Measurements from ENCODE around the gene BANF1. TPM values are rescaled to one million over a fixed set of nuclear protein-coding genes. Genes with fewer than 3 reads are reported as not detected.
A peak's percentile ranks its signal among the peaks of the same experiment; 100 is the strongest.
"Not testable (repeated sequence)": the region's sequence is repeated elsewhere in the genome, so short reads cannot be mapped to it uniquely, and the experiment has no call there.

BANF1 gene
- total and polyA plus RNA-seq, 2 donors (not counting 3 experiments of a cell fraction or from before 2014, with no cell fraction given), result 269 to 376 TPM

- dilution Hi-C loops (cut with MboI; ENCODE audit: extremely low pct_ligation_motif_present, low sequenced_read_pairs), result no loop called here
- H3K79me2 ChIP-seq (ENCODE audit: control insufficient read depth, insufficient read depth, low read length), result no peaks in the 10 kb centered on the region
- intact Hi-C loops (cut with micrococcal nuclease), result loop anchor here (1.0 kb wide), 2 partner anchors 23 to 33 kb away; no protein-coding TSS in a partner anchor
- no peaks in the 10 kb centered on the region for H3K27me3 ChIP-seq (ENCODE audit: control insufficient read depth in 2 of 2, insufficient read depth in 2 of 2, low read length in 2 of 2)
- H3K27ac ChIP-seq (ENCODE audit: insufficient read depth, low read depth, low read length), result no peak overlapping the region
- CTCF ChIA-PET, result interaction anchor here (0.6 to 2.4 kb wide), 28 partner anchors 9 to 385 kb away, joined by 3 to 37 read pairs (median 6); partner anchors contain the start of genes BANF1, CCDC85B, CST6 and EIF1AD
- no peak overlapping the region for H3K4me3 ChIP-seq (replicated peaks in 1 of 3; ENCODE audit: insufficient read depth in 1 of 3, low read depth in 1 of 3, low read length in 3 of 3)
- peak; percentile 85 for FAIRE-seq
- H3K9me3 ChIP-seq (replicated peaks; ENCODE audit: control insufficient read depth, insufficient read depth, low read length), result no peaks in the 10 kb centered on the region
- no TSS peak for BruUV-seq (replicated peaks)
- H4K20me1 ChIP-seq (replicated peaks; ENCODE audit: control insufficient read depth, extremely low read depth, insufficient read depth, low read length), result no peaks in the 10 kb centered on the region
- H3K36me3 ChIP-seq (ENCODE audit: control insufficient read depth in 2 of 2, extremely low read depth in 1 of 2, insufficient read depth in 2 of 2, low read length in 2 of 2), result no peaks in the 10 kb centered on the region
- POLR2A ChIA-PET, result interaction anchor here (1.1 kb wide), 1 partner anchor 20 kb away, joined by 5 read pairs; the partner anchor contains the start of genes BANF1 and EIF1AD
- peak overlapping the region; percentile 49 for H2AFZ ChIP-seq (ENCODE audit: low read depth, low read length)
- peak; percentile 67 for DNase-seq (ENCODE audit: low read depth, low spot score)
- H3K4me1 ChIP-seq (ENCODE audit: control insufficient read depth, extremely low read depth, insufficient read depth, low read length), result peaks cover 17% of the 10 kb centered on the region
- H3K9ac ChIP-seq (replicated peaks; ENCODE audit: extremely low read depth, insufficient read depth, low read length), result no peak overlapping the region
- H3K4me2 ChIP-seq (ENCODE audit: insufficient read depth, low read length), result peak overlapping the region; percentile 4
- TF ChIP-seq MAX (IDR thresholded peaks at IDR 0.05; ENCODE audit: insufficient read depth, insufficient read length), result no peak
- peak; percentile 97 to 98 for TF ChIP-seq CTCF (IDR thresholded peaks at IDR 0.05; ENCODE audit: extremely low read depth in 1 of 2, insufficient read depth in 1 of 2, low read depth in 1 of 2, low read length in 2 of 2)
- no peak for TF ChIP-seq POLR2A (IDR thresholded peaks at IDR 0.05; ENCODE audit: low read depth, low read length)
- peak; percentile 59 for TF ChIP-seq POLR2AphosphoS5 (IDR thresholded peaks at IDR 0.05; ENCODE audit: insufficient read depth, low read depth, low read length)
- no peak for TF ChIP-seq JUN (IDR thresholded peaks at IDR 0.05; ENCODE audit: borderline replicate concordance, insufficient read depth, insufficient read length, low read depth)
- TF ChIP-seq MYC (IDR thresholded peaks at IDR 0.05; ENCODE audit: low read depth, low read length), result no peak
- no peak for TF ChIP-seq FOS (IDR thresholded peaks at IDR 0.05; ENCODE audit: borderline replicate concordance, insufficient read depth, low read length)
- no peak for TF ChIP-seq EZH2 (IDR thresholded peaks at IDR 0.05; ENCODE audit: borderline replicate concordance, low read depth, low read length, severe bottlenecking)
- no peaks in the 10 kb centered on the region for H3K9me1 ChIP-seq (replicated peaks; ENCODE audit: control insufficient read depth, extremely low read depth, insufficient read depth, low read length)
These were observed 20.3 kb downstream of the BANF1 start for GRCh38 chr11:66022401-66023185.

- CTCF ChIA-PET, result interaction anchor here (1.2 to 2.4 kb wide), 10 partner anchors 15 to 139 kb away, joined by 3 to 37 read pairs (median 14); partner anchors contain the start of genes BANF1, CCDC85B, EIF1AD and FIBP
- H3K9me1 ChIP-seq (replicated peaks; ENCODE audit: control insufficient read depth, extremely low read depth, insufficient read depth, low read length); BruUV-seq (replicated peaks); H2AFZ ChIP-seq (ENCODE audit: low read depth, low read length); dilution Hi-C loops (cut with MboI; ENCODE audit: extremely low pct_ligation_motif_present, low sequenced_read_pairs); H3K9me3 ChIP-seq (replicated peaks; ENCODE audit: control insufficient read depth, insufficient read depth, low read length); H3K9ac ChIP-seq (replicated peaks; ENCODE audit: extremely low read depth, insufficient read depth, low read length); POLR2A ChIA-PET; H3K79me2 ChIP-seq (ENCODE audit: control insufficient read depth, insufficient read depth, low read length); H3K4me3 ChIP-seq (replicated peaks in 1 of 3; ENCODE audit: insufficient read depth in 1 of 3, low read depth in 1 of 3, low read length in 3 of 3); H4K20me1 ChIP-seq (replicated peaks; ENCODE audit: control insufficient read depth, extremely low read depth, insufficient read depth, low read length); FAIRE-seq; intact Hi-C loops (cut with micrococcal nuclease); DNase-seq (ENCODE audit: low read depth, low spot score); H3K27me3 ChIP-seq (ENCODE audit: control insufficient read depth in 2 of 2, insufficient read depth in 2 of 2, low read length in 2 of 2); H3K36me3 ChIP-seq (ENCODE audit: control insufficient read depth in 2 of 2, extremely low read depth in 1 of 2, insufficient read depth in 2 of 2, low read length in 2 of 2); H3K4me2 ChIP-seq (ENCODE audit: insufficient read depth, low read length); H3K27ac ChIP-seq (ENCODE audit: insufficient read depth, low read depth, low read length): not testable (repeated sequence)
- peaks cover 17% of the 10 kb centered on the region for H3K4me1 ChIP-seq (ENCODE audit: control insufficient read depth, extremely low read depth, insufficient read depth, low read length)
These were observed 20.8 kb downstream of the BANF1 start for GRCh38 chr11:66023186-66023440.

Measured in endothelial cell of umbilical vein (primary cell).